OCI-LY3 (cell line): ENCODE results near the gene PLA2G4F.

Source experiments
- EZH2phosphoT487 ChIP-seq: fragments of 200-600 bp; shearing (Covaris generic); IDR thresholded peaks from 2 replicates; pipeline ENCODE4 v1.6.1; 2018; ENCODE audit warnings: antibody characterized with exemption, mixed run types, low read depth
- TF ChIP-seq, protein P1 (sequence below): fragments of 200-600, 300-600 bp; sonication (generic); IDR thresholded peaks from 2 replicates; pipeline ENCODE4 v1.5.1; 2014; ENCODE audit warnings: antibody characterized with exemption, low read length, low read depth

DNA sequence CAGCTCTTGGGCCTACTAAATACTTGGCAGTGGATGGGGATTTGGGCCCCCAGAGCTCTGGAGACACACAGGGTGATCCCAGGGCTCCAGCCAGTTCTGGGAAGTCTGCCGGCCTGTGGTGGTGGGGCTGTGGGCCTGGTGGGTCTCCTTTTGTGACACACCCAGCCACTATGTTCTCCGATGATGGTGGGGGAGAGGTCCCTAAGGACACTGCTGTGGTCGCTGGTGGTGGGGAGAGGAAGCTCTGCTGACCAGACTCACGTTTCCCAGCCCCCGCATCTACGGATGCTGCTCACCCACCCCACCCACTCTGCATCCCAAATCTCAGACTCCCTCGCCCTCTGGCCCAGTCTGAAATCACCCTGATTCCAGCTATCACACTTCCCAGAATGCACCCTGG is 62.5 kb downstream of the PLA2G4F start:
- TF ChIP-seq, protein P1, sequence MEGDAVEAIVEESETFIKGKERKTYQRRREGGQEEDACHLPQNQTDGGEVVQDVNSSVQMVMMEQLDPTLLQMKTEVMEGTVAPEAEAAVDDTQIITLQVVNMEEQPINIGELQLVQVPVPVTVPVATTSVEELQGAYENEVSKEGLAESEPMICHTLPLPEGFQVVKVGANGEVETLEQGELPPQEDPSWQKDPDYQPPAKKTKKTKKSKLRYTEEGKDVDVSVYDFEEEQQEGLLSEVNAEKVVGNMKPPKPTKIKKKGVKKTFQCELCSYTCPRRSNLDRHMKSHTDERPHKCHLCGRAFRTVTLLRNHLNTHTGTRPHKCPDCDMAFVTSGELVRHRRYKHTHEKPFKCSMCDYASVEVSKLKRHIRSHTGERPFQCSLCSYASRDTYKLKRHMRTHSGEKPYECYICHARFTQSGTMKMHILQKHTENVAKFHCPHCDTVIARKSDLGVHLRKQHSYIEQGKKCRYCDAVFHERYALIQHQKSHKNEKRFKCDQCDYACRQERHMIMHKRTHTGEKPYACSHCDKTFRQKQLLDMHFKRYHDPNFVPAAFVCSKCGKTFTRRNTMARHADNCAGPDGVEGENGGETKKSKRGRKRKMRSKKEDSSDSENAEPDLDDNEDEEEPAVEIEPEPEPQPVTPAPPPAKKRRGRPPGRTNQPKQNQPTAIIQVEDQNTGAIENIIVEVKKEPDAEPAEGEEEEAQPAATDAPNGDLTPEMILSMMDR: no peak
- TF ChIP-seq EZH2phosphoT487: no peak
